Panc1 (cell line): ENCODE results near the gene CYP27C1. TPM values are rescaled to one million over a fixed set of nuclear protein-coding genes. Genes with fewer than 3 reads are reported as not detected.

Experiments
- ATAC-seq: fragments of 200-7000 bp; cut with Tn5 transposase; 2 replicates; pipeline ENCODE4 v1.9.1; 2020; ENCODE audit warnings: mild to moderate bottlenecking, moderate library complexity
- BruUV-seq: library from RNA; stranded (reverse); fragments of 400-500 nt; replicated peaks from 2 replicates; lab custom pipeline; 2021; lab: Mats Ljungman, UMichigan
- CTCF ChIA-PET: fragments of 300-600 bp; sonication (Branson Sonifier 250); formaldehyde crosslinking; loops from one replicate; lab custom pipeline; 2022; ENCODE audit warnings: antibody characterized with exemption; lab: Charles Lee
- POLR2A ChIA-PET: fragments of 300-600 bp; sonication (Branson Sonifier 250); formaldehyde crosslinking; loops from one replicate; lab custom pipeline; 2022; ENCODE audit warnings: antibody characterized with exemption; lab: Charles Lee
- DNase-seq: peaks from one replicate; pipeline ENCODE4 v3.0.0-alpha.2; 2010; ENCODE audit warnings: low read depth, low spot score
- H3K27ac ChIP-seq: 2 replicates; pipeline ENCODE4 v1.5.1; 2011; ENCODE audit warnings: mild to moderate bottlenecking, low read length, inconsistent platforms
- H3K27me3 ChIP-seq: fragments of 200-500 bp; sonication (Bioruptor generic); 2 replicates; pipeline ENCODE4 v1.6.0; 2014; ENCODE audit warnings: low read length, inconsistent platforms; ENCODE audit not compliant: control insufficient read depth, insufficient read depth
- H3K36me3 ChIP-seq: fragments of 200-500 bp; sonication (Bioruptor generic); 2 replicates; pipeline ENCODE4 v1.5.1; 2014; ENCODE audit warnings: inconsistent platforms, mild to moderate bottlenecking, low read length, moderate library complexity; ENCODE audit not compliant: control insufficient read depth, insufficient read depth
- H3K4me1 ChIP-seq: 2 replicates; pipeline ENCODE4 v1.5.1; 2011; ENCODE audit warnings: inconsistent platforms, mild to moderate bottlenecking, low read length, moderate library complexity; ENCODE audit not compliant: control insufficient read depth, insufficient read depth
- H3K4me3 ChIP-seq, 2 experiments: 2 replicates each; pipeline ENCODE4 v1.5.1; 2011 to 2012; ENCODE audit warnings: low read depth in 2 of 2, low read length in 2 of 2, mild to moderate bottlenecking in 2 of 2, inconsistent platforms in 1 of 2, moderate library complexity in 1 of 2
- H3K9me3 ChIP-seq: fragments of 200-500 bp; sonication (Bioruptor generic); 2 replicates; pipeline ENCODE4 v1.5.1; 2014; ENCODE audit warnings: low read depth, mild to moderate bottlenecking, inconsistent platforms, low read length, moderate library complexity; ENCODE audit not compliant: control insufficient read depth, insufficient read depth
- POLR2AphosphoS5 ChIP-seq: IDR thresholded peaks from 2 replicates; pipeline ENCODE4 v1.6.1; 2012; ENCODE audit warnings: mild to moderate bottlenecking, low read depth, low read length, moderate library complexity
- SIN3A ChIP-seq: IDR thresholded peaks from 2 replicates; pipeline ENCODE4 v1.6.1; 2012; ENCODE audit warnings: low read depth, mild to moderate bottlenecking, low read length, moderate library complexity, borderline replicate concordance; ENCODE audit not compliant: insufficient read depth
- TCF7L2 ChIP-seq: IDR thresholded peaks from 2 replicates; pipeline ENCODE4 v1.6.1; 2011; ENCODE audit warnings: mild to moderate bottlenecking, low read depth, low read length, inconsistent platforms
- in situ Hi-C: cut with HindIII; loops from 2 replicates; pipeline ENCODE4 v1.10.0; 2016; ENCODE audit warnings: low sequenced_read_pairs, low pct_unique_long_range_greater_than_20kb
- intact Hi-C: fragments of 100-400 bp; cut with micrococcal nuclease; formaldehyde crosslinking; loops from one replicate; pipeline ENCODE4 v1.10.0; 2022; ENCODE audit not compliant: unreplicated experiment
- total RNA-seq: library from RNA; stranded (reverse); gene quantifications from one replicate; pipeline ENCODE4 v1.2.1, GENCODE V29; 2021; ENCODE audit not compliant: unreplicated experiment
- TF ChIP-seq, protein P1 (sequence below): fragments of 450-650 bp; IDR thresholded peaks from 2 replicates; pipeline ENCODE4 v1.5.1; 2017; ENCODE audit warnings: mild to moderate bottlenecking
- TF ChIP-seq, protein P2 (sequence below), 2 experiments: IDR thresholded peaks; 2 replicates each; pipeline ENCODE4 v1.6.1; 2011 to 2012; ENCODE audit warnings: low read depth in 2 of 2, control low read depth in 1 of 2, low read length in 1 of 2, mild to moderate bottlenecking in 1 of 2, moderate library complexity in 1 of 2; ENCODE audit not compliant: insufficient read depth in 1 of 2

Gene CYP27C1
- total RNA-seq, 1 experiment from 2014 or later = 5.7 TPM

DNA sequence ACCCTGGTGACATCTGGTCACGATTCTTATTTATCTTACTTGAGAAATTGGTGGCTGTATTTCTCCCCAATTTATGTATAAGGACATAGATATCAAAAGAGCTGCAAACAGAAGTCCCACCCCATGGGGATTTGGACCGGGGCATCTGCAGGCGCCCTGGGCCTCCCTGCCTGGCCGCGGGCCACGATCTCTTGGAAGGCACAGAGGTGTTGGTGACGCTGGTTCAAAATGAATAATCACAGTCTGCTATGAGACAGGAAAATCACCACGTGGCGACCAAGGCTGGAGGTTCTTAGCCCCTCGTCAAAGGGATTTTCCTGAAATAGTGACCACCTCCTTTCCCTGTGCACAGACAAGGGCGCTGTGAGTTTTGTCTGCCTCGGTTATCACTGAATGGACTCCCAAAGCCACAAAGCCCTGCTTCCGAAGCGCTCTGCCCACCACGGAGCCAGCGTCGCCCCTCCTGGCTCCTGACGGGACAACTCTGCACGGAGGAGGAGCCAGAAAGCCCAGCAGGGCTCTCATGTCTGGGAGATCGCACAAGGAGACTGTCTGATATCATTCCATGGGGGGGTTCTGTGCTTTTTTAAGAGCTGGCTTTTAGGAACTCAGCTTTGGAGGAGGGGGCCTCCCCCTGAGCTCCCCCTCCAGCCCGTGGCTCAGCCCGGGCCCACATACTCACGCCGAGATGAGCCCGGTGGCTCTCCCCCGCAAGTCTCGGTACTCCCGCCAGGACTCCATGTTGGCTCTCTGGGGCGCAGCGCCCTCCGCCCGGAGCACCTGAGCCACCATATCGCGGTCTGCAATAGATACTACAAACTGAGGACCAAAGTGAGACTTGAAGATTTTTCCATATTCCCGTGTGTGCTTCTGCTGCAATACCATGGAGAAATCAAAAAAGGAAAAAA lies 14.6 kb downstream of the CYP27C1 start:
- BruUV-seq = no TSS peak
- Histone ChIP-seq H3K27ac (no peak overlapping the region), H3K4me3 (no peak overlapping the region), H3K36me3 (no peaks in the 10 kb centered on the region), H3K9me3 (no peaks in the 10 kb centered on the region), H3K27me3 (no peaks in the 10 kb centered on the region), H3K4me1 (peaks cover 11% of the 10 kb centered on the region; the same call in 1 of the 2 replicates)
- DNase-seq (no peak), ATAC-seq (no peak; the same call in 1 of the 2 replicates)
- POLR2A ChIA-PET = no interaction called here
- CTCF ChIA-PET = no interaction called here
- TF ChIP-seq TCF7L2 = no peak
- TF ChIP-seq SIN3A = no peak
- no peak for TF ChIP-seq POLR2AphosphoS5
- TF ChIP-seq, protein P1, sequence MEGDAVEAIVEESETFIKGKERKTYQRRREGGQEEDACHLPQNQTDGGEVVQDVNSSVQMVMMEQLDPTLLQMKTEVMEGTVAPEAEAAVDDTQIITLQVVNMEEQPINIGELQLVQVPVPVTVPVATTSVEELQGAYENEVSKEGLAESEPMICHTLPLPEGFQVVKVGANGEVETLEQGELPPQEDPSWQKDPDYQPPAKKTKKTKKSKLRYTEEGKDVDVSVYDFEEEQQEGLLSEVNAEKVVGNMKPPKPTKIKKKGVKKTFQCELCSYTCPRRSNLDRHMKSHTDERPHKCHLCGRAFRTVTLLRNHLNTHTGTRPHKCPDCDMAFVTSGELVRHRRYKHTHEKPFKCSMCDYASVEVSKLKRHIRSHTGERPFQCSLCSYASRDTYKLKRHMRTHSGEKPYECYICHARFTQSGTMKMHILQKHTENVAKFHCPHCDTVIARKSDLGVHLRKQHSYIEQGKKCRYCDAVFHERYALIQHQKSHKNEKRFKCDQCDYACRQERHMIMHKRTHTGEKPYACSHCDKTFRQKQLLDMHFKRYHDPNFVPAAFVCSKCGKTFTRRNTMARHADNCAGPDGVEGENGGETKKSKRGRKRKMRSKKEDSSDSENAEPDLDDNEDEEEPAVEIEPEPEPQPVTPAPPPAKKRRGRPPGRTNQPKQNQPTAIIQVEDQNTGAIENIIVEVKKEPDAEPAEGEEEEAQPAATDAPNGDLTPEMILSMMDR = no peak
- TF ChIP-seq, protein P2, sequence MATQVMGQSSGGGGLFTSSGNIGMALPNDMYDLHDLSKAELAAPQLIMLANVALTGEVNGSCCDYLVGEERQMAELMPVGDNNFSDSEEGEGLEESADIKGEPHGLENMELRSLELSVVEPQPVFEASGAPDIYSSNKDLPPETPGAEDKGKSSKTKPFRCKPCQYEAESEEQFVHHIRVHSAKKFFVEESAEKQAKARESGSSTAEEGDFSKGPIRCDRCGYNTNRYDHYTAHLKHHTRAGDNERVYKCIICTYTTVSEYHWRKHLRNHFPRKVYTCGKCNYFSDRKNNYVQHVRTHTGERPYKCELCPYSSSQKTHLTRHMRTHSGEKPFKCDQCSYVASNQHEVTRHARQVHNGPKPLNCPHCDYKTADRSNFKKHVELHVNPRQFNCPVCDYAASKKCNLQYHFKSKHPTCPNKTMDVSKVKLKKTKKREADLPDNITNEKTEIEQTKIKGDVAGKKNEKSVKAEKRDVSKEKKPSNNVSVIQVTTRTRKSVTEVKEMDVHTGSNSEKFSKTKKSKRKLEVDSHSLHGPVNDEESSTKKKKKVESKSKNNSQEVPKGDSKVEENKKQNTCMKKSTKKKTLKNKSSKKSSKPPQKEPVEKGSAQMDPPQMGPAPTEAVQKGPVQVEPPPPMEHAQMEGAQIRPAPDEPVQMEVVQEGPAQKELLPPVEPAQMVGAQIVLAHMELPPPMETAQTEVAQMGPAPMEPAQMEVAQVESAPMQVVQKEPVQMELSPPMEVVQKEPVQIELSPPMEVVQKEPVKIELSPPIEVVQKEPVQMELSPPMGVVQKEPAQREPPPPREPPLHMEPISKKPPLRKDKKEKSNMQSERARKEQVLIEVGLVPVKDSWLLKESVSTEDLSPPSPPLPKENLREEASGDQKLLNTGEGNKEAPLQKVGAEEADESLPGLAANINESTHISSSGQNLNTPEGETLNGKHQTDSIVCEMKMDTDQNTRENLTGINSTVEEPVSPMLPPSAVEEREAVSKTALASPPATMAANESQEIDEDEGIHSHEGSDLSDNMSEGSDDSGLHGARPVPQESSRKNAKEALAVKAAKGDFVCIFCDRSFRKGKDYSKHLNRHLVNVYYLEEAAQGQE (IDR thresholded peaks at IDR 0.05; ENCODE audit: insufficient read depth in 1 of 2, low read depth in 2 of 2, low read length in 1 of 2) = no peak
- intact Hi-C loops (no loop called here), in situ Hi-C loops (no loop called here)

DNA sequence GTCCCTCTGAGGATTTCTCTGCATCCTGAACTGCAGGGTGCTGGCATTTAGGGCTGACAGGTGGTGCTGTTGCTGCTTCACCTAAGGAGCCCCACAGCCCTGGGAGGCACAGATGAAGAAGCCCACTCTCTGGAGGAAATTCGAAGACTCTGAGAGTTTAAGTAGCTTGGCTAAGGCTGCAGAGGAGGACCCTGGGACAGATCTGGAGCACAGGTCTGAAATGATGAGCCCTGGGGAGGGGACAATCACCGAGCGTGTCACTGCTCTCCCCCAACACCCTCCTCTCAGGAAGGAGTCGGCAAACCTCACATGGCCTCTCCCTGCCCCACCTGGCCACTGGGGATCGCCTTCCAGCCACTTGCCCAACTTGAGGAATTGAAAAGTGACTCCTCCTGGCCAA lies 18.6 kb downstream of the CYP27C1 start:
- in situ Hi-C loops (no loop called here), intact Hi-C loops (no loop called here)
- CTCF ChIA-PET = no interaction called here
- no peak for ATAC-seq
- no peak overlapping the region for H3K4me3 ChIP-seq
- H3K9me3 ChIP-seq = no peaks in the 10 kb centered on the region
- BruUV-seq = no TSS peak
- no peak overlapping the region for H3K27ac ChIP-seq
- POLR2A ChIA-PET = no interaction called here
- 0 out of 2 replicates have a peak, but pooled peaks cover 3% of the 10 kb centered on the region for H3K4me1 ChIP-seq
- H3K36me3 ChIP-seq = no peaks in the 10 kb centered on the region
- no peak for DNase-seq
- no peaks in the 10 kb centered on the region for H3K27me3 ChIP-seq
- no peak for TF ChIP-seq SIN3A

DNA sequence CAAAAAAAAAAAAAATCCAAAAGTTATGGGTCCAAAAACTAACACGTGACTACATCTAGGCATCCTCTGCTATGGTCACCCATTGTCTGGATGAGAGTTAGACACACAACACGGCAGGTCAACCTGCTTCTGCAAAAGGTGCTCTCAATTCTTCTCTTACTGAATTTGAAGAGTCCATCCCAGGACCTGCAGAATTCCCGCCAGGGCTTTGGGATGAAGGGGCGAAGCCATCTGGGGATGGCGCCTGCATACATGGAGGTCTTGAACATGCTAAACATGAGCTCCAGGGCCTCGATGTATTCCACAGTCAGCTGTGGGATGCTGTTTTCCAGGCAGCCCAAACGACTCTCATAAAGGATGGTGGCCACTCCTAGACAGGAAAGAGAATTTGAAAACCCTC lies 19.1 kb downstream of the CYP27C1 start:
- BruUV-seq = no TSS peak

More for the DNA sequence above, 19.1 kb downstream of the CYP27C1 start:
- no peak for DNase-seq
- H3K27me3 ChIP-seq = no peaks in the 10 kb centered on the region
- ChIA-PET CTCF (no interaction called here), POLR2A (no interaction called here)
- ATAC-seq = no peak
- H3K4me1 ChIP-seq = 0 out of 2 replicates have a peak, but pooled peaks cover 3% of the 10 kb centered on the region
- H3K27ac ChIP-seq = no peak overlapping the region
- in situ Hi-C loops = no loop called here
- TF ChIP-seq SIN3A (no peak), POLR2AphosphoS5 (no peak), TCF7L2 (no peak)
- TF ChIP-seq, protein P2 (IDR thresholded peaks at IDR 0.05; ENCODE audit: insufficient read depth in 1 of 2, low read depth in 2 of 2, low read length in 1 of 2) = no peak
- TF ChIP-seq, protein P1 = no peak
- intact Hi-C loops = no loop called here
- no peaks in the 10 kb centered on the region for H3K9me3 ChIP-seq
- H3K4me3 ChIP-seq = no peak overlapping the region
- H3K36me3 ChIP-seq = no peaks in the 10 kb centered on the region
